ENCODE measurements around the gene RAB1B. TPM values are rescaled to one million over a fixed set of nuclear protein-coding genes. Genes with fewer than 3 reads are reported as not detected.

RAB1B gene
- total RNA-seq, 2 experiments from 2014 or later: 146 to 155 TPM

DNA sequence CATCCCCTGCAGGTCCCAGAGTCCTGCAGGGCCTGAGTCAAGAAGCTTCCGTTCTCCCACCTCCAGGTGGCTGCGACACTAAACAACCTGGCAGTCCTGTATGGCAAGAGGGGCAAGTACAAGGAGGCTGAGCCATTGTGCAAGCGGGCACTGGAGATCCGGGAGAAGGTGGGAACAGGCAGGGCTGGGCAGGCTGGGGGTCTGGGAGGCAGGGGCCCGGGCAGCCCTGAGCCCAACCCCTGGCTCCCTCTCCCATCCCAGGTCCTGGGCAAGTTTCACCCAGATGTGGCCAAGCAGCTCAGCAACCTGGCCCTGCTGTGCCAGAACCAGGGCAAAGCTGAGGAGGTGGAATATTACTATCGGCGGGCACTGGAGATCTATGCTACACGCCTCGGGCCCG lies 4.7 kb upstream of the RAB1B start:
- no peak for DNase-seq
- ATAC-seq: no peak
- H3K9me3 Mint-ChIP-seq (ENCODE audit: low read depth): no peaks in the 10 kb centered on the region
- peaks cover 21% of the 10 kb centered on the region for H3K4me1 Mint-ChIP-seq
- H3K36me3 Mint-ChIP-seq: peaks cover 16% of the 10 kb centered on the region
- CTCF ChIA-PET: interaction anchor here (0.5 to 3.8 kb wide), 3 partner anchors 17 to 348 kb away, joined by 3 to 13 read pairs (median 3); no protein-coding TSS in a partner anchor
- H3K27me3 Mint-ChIP-seq: no peaks in the 10 kb centered on the region
- H3K4me3 Mint-ChIP-seq: no peak overlapping the region
- no peak overlapping the region for H3K27ac Mint-ChIP-seq

DNA sequence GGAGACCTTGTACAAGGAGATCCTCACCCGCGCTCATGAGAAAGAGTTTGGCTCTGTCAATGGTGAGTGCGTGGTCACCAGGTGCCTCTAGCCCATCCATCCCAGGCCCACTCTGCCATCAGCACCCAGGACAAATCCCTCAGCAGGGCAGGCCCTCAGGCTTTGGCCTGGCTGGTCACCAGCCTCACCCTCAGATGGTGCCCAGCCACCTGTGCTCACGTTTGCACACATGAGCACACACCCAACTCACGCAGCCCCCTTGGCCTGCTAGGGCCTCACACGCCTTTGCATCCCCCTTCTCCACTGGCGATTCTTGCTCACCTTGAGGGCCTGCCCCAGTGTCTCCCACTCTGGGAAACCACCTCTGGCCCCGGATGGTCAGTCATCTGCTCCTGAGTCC lies 4.1 kb upstream of the RAB1B start:
- H3K27ac Mint-ChIP-seq: no peak overlapping the region
- peaks cover 16% of the 10 kb centered on the region for H3K36me3 Mint-ChIP-seq
- H3K9me3 Mint-ChIP-seq (ENCODE audit: low read depth): no peaks in the 10 kb centered on the region
- DNase-seq (no peak), ATAC-seq (no peak)
- no peak overlapping the region for H3K4me3 Mint-ChIP-seq
- H3K4me1 Mint-ChIP-seq: peaks cover 17% of the 10 kb centered on the region
- CTCF ChIA-PET: interaction anchor here (1.0 to 3.8 kb wide), 4 partner anchors 17 to 45 kb away, joined by 3 to 13 read pairs (median 3); no protein-coding TSS in a partner anchor
- no peaks in the 10 kb centered on the region for H3K27me3 Mint-ChIP-seq

DNA sequence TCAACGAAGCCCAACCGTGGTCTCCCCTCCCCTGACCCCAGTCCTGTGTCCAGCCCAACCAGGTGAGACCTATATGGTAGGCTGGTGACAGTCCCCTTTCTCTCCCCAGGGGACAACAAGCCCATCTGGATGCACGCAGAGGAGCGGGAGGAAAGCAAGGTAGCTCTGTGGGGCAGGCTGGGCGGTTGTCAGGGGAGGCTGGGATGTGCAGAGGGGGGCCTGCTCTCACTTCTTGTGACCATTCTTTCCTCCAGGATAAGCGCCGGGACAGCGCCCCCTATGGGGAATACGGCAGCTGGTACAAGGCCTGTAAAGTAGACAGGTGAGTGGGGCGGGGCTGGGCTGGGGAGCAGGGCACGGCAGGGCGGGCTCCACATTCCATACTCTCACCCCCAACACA lies 3.5 kb upstream of the RAB1B start:
- peaks cover 16% of the 10 kb centered on the region for H3K36me3 Mint-ChIP-seq
- no peak overlapping the region for H3K4me3 Mint-ChIP-seq
- no peaks in the 10 kb centered on the region for H3K27me3 Mint-ChIP-seq

DNA sequence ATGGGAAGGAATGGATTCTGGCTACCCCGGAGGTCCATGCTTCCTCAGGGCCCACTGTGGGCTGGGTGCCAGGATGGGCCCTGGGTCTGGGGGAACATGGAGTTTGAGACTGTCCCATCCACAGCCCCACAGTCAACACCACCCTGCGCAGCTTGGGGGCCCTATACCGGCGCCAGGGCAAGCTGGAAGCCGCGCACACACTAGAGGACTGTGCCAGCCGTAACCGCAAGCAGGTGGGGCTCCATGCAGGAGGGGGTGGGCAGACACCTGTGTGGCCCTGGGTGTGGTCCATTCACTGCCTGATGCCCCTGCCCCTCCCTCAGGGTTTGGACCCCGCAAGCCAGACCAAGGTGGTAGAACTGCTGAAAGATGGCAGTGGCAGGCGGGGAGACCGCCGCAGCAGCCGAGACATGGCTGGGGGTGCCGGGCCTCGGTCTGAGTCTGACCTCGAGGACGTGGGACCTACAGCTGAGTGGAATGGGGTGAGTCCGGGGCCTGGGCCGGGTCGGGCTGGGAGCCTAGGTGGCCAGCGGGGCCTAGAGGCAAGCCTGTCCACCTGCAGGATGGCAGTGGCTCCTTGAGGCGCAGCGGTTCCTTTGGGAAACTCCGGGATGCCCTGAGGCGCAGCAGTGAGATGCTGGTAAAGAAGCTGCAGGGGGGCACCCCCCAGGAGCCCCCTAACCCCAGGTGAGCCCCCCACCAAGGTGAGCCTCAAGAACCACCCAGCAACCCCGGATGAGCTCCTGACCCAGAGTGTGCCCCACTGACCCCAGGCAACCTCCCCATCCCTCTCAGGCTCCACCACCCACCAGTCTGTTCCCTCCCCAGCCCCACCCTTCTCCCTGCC lies 2.7 kb upstream of the RAB1B start:
- ATAC-seq (no peak), DNase-seq (no peak)
- H3K4me3 Mint-ChIP-seq: no peak overlapping the region
- H3K27ac Mint-ChIP-seq: no peak overlapping the region
- no peaks in the 10 kb centered on the region for H3K9me3 Mint-ChIP-seq (ENCODE audit: low read depth)
- H3K27me3 Mint-ChIP-seq: no peaks in the 10 kb centered on the region
- H3K4me1 Mint-ChIP-seq: peaks cover 27% of the 10 kb centered on the region
- CTCF ChIA-PET: interaction anchor here (0.6 to 3.8 kb wide), 5 partner anchors 15 to 45 kb away, joined by 3 to 13 read pairs (median 3); no protein-coding TSS in a partner anchor
- H3K36me3 Mint-ChIP-seq: peaks cover 17% of the 10 kb centered on the region

More for the DNA sequence above, 3.5 kb upstream of the RAB1B start:
- H3K27ac Mint-ChIP-seq: no peak overlapping the region
- ATAC-seq (no peak), DNase-seq (peak; percentile 65)
- H3K9me3 Mint-ChIP-seq (ENCODE audit: low read depth): no peaks in the 10 kb centered on the region
- peaks cover 18% of the 10 kb centered on the region for H3K4me1 Mint-ChIP-seq
- CTCF ChIA-PET: interaction anchor here (0.6 to 3.8 kb wide), 4 partner anchors 16 to 39 kb away, joined by 3 to 13 read pairs (median 3); no protein-coding TSS in a partner anchor

DNA sequence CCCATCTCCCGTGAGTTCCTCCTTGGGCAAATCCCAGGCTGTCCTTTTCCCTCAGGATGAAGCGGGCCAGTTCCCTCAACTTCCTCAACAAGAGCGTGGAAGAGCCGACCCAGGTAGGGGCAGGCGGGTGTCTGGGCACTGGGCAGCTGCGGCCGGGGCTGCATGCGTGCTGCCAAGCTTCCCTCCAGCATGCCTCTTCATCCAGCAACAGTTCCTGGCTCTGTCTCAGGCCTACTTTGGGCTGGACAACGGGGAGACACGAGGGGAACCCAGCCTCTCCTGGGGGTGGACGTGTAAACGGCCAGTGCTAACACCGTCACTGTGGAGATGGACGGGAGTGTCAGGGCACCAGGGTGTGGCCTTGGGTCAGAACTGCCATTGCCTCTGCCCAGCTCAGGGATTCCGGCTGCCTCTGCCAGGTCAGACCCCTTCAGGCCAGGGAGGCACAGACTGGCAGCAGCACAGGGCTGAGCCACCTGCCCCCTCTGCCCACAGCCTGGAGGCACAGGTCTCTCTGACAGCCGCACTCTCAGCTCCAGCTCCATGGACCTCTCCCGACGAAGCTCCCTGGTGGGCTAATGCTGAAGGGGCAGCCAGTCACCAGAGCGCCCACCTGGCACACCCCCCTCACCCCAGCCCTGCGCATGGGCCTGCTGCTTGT lies 1.9 kb upstream of the RAB1B start:
- H3K36me3 Mint-ChIP-seq: peaks cover 19% of the 10 kb centered on the region
- H3K27ac Mint-ChIP-seq: no peak overlapping the region
- H3K4me3 Mint-ChIP-seq: peak overlapping the region; percentile 91

DNA sequence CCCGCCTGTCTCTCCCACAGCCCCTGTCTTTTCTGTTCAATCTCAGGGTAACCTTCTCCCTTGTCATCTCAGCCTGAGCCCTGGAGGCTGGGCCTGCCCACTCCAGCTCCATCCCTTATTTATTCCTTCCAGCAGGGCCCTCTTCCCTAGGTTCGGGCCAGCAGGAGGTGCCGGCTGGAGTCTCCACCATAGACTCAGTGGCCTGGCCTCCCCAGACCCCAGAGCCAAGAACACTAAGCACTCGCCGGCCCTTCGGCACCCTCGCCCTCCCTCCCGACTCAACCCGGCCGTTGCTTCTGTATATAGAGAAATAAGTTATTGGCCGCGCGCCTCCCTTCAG lies 1.4 kb upstream of the RAB1B start:
- H3K36me3 Mint-ChIP-seq: peaks cover 23% of the 10 kb centered on the region
- peak overlapping the region; percentile 91 for H3K4me3 Mint-ChIP-seq
- CTCF ChIA-PET: interaction anchor here (1.5 to 7.2 kb wide), 2 partner anchors 15 to 44 kb away, joined by 6 to 85 read pairs; no protein-coding TSS in a partner anchor
- peaks cover 36% of the 10 kb centered on the region for H3K4me1 Mint-ChIP-seq
- H3K9me3 Mint-ChIP-seq (ENCODE audit: low read depth): no peaks in the 10 kb centered on the region
- H3K27me3 Mint-ChIP-seq: no peaks in the 10 kb centered on the region
- H3K27ac Mint-ChIP-seq: peak overlapping the region; percentile 54
- ATAC-seq: no peak
- no peak for DNase-seq

More for the DNA sequence above, 1.9 kb upstream of the RAB1B start:
- DNase-seq: no peak
- H3K4me1 Mint-ChIP-seq: peaks cover 31% of the 10 kb centered on the region
- H3K9me3 Mint-ChIP-seq (ENCODE audit: low read depth): no peaks in the 10 kb centered on the region
- H3K27me3 Mint-ChIP-seq: no peaks in the 10 kb centered on the region
- CTCF ChIA-PET: interaction anchor here (0.9 to 1.5 kb wide), 2 partner anchors 43 to 46 kb away, joined by 3 to 6 read pairs; no protein-coding TSS in a partner anchor
- ATAC-seq: no peak

DNA sequence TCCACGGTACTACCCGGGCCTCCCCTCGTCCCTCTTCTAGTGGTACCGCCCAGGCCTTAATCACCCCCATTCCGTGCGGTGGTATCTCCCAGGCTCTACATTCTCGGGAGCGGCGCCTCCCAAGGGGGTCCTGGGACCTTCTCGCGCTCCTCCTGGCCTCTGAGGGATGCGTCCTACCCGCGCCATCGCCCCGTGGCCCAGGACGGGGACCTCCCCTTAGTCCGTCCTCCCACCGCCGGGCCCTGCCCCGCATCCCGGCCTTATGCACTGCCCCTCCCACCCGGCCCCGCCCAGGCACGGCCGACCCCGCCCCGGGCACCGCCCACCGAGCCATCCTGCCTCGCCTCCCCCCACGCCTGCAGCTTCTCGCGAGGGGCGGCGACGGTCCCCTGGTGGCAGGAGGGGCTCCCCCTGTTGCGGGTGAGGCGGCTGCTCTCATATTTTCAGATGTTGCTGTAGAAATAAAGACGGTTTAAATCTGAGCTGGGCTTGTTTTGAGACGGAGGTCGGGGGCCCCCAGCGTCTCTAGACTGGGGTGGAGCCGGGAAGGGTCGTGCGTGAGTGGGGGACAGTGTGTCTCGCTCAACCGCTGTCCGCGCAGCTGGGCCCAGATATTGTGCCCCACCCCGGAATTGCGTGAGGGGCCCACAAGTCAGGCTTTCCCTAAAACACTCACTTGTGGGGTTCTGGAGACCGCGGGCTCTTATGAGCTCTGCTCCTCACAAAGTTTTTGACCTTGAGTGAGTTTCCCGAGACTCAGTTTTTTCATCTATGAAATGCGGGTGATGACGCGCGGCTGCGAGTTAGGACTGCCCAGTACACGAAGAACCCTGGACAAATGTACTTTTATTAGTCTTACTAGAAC lies 828 bp upstream of the RAB1B start:
- peaks cover 42% of the 10 kb centered on the region for H3K4me1 Mint-ChIP-seq

DNA sequence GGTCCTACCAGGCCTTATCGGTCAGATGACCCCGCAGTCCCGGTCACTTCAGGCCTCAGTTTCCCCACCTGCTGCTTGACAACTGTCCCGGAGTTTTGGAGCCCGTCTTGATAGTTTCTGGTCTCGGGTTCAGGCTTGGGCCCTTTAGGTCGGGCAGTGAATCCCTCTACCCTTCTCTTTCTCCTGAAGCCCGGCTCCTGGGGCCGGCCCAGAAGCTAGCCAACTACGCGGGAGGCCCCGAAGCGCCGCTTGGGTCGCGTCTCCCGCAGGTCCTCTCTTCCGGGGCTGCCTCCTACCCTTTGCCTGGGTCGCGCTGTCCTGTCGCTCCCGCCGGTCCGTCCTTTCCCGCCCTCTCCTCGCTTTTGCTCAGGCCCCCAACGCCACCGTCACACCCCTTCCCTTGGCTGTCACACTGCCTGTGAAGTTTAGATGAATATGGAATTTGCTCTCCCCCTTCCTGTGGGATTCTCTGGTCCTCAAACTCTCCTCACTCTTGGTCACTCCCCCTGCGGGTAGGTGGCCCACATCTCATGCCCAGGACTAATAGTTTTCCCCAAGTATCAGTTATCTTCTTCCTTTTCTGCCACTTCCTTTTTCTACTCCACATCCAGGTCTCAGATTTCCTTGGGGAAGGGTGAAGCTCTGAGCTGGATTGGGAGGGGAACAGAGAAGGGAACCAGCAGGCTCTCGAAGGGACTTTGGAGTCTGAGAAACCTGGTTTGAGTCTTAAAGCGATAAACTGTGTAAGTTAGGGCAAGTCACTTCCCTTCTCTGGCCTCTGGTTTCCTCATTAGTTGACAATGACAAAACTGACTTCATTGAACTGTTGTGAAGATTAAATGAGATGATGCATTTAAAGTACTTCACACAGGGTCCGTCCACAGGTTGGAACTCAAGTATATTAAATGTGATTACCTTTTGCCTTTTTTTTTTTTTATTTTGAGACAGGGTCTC lies 790 bp downstream of the RAB1B start:
- peak overlapping the region; percentile 91 for H3K4me3 Mint-ChIP-seq
- CTCF ChIA-PET: interaction anchor here (1.3 to 7.2 kb wide), 4 partner anchors 13 to 120 kb away, joined by 3 to 85 read pairs (median 10); no protein-coding TSS in a partner anchor
- peaks cover 38% of the 10 kb centered on the region for H3K36me3 Mint-ChIP-seq
- no peak for ATAC-seq
- H3K4me1 Mint-ChIP-seq: peaks cover 51% of the 10 kb centered on the region
- no peak for DNase-seq
- no peaks in the 10 kb centered on the region for H3K27me3 Mint-ChIP-seq
- H3K27ac Mint-ChIP-seq: peak overlapping the region; percentile 91
- no peaks in the 10 kb centered on the region for H3K9me3 Mint-ChIP-seq (ENCODE audit: low read depth)

More for the DNA sequence above, 828 bp upstream of the RAB1B start:
- CTCF ChIA-PET: interaction anchor here (0.6 to 7.2 kb wide), 6 partner anchors 14 to 122 kb away, joined by 3 to 85 read pairs (median 5); no protein-coding TSS in a partner anchor
- H3K27me3 Mint-ChIP-seq: no peaks in the 10 kb centered on the region
- H3K9me3 Mint-ChIP-seq (ENCODE audit: low read depth): no peaks in the 10 kb centered on the region
- ATAC-seq (peak; percentile 63), DNase-seq (peak; percentile 92)
- peak overlapping the region; percentile 91 for H3K4me3 Mint-ChIP-seq
- peaks cover 27% of the 10 kb centered on the region for H3K36me3 Mint-ChIP-seq
- H3K27ac Mint-ChIP-seq: peak overlapping the region; percentile 91

DNA sequence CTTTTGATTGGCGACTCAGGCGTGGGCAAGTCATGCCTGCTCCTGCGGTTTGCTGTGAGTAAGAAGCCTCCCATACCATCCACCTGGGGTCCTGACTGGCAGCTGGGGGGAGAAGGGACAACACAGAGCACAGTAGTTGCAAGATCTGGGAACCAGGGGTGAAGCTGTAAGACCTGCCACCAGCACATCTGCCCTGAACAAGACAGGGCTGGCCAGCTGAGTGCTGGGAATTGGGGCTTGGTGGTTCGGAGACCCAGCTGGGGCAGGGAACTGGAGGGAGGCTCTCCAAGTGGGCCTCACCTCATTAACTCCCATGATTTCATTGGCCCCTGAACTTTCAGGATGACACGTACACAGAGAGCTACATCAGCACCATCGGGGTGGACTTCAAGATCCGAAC lies 3.4 kb downstream of the RAB1B start:
- Mint-ChIP-seq H3K27ac (peak overlapping the region; percentile 79), H3K4me1 (peaks cover 51% of the 10 kb centered on the region), H3K4me3 (no peak overlapping the region), H3K36me3 (peaks cover 40% of the 10 kb centered on the region), H3K27me3 (no peaks in the 10 kb centered on the region), H3K9me3 (ENCODE audit: low read depth) (no peaks in the 10 kb centered on the region)
- CTCF ChIA-PET: interaction anchor here (1.2 to 7.2 kb wide), 8 partner anchors 10 to 115 kb away, joined by 3 to 85 read pairs (median 4); partner anchors contain the start of gene YIF1A
- ATAC-seq (no peak), DNase-seq (no peak)

DNA sequence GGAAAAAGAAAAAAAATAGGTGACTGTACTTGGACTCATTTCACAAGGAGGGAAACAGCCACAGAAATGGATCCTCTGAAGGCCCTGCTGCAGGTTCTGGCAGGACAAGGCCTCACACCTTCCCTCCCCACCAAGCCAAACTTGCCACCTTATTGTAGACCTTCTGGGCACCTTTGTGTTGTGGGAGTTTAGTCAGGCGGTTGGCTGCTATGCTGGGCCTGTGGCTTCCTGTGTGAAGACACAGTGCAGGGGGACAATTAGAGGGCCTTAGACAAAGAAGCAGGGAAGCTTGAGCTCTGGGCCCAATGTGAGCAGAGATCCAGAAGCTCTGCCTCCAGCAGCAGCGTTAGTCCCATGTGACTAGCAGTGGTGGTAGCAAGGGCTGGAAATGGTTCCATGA lies 4.2 kb downstream of the RAB1B start:
- no peak for ATAC-seq
- CTCF ChIA-PET: interaction anchor here (1.0 to 7.2 kb wide), 10 partner anchors 9 to 250 kb away, joined by 3 to 85 read pairs (median 4); no protein-coding TSS in a partner anchor
- Mint-ChIP-seq H3K36me3 (peaks cover 42% of the 10 kb centered on the region), H3K4me1 (peaks cover 53% of the 10 kb centered on the region), H3K9me3 (ENCODE audit: low read depth) (no peaks in the 10 kb centered on the region), H3K27me3 (no peaks in the 10 kb centered on the region), H3K27ac (peak overlapping the region; percentile 79), H3K4me3 (no peak overlapping the region)
- DNase-seq: peak; percentile 64

DNA sequence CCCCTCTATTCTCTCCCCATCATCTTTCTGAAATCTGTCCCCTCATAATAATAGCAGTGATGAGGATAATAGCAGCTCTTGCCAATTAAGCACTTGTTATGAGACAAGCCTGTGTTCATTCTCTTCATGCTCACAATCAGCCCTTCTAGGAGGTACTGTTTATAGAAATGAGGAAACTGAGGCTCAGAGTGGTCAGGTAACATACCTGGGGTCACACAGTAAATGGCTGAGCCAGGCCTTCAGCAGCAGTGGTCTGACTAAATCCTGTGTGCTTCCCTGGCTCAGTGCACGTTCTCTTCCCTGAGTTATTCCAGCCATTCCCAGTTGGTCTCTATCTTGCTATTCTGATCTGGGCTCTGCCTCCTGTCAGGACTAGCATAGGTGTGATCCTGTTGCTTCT lies 5.8 kb downstream of the RAB1B start:
- CTCF ChIA-PET: interaction anchor here (2.7 to 7.2 kb wide), 2 partner anchors 8 to 51 kb away, joined by 13 to 85 read pairs; no protein-coding TSS in a partner anchor
- Mint-ChIP-seq H3K9me3 (ENCODE audit: low read depth) (no peaks in the 10 kb centered on the region), H3K27ac (no peak overlapping the region), H3K4me1 (peaks cover 51% of the 10 kb centered on the region), H3K36me3 (peaks cover 40% of the 10 kb centered on the region), H3K4me3 (no peak overlapping the region), H3K27me3 (peaks cover 3% of the 10 kb centered on the region)
- DNase-seq (no peak), ATAC-seq (no peak)

DNA sequence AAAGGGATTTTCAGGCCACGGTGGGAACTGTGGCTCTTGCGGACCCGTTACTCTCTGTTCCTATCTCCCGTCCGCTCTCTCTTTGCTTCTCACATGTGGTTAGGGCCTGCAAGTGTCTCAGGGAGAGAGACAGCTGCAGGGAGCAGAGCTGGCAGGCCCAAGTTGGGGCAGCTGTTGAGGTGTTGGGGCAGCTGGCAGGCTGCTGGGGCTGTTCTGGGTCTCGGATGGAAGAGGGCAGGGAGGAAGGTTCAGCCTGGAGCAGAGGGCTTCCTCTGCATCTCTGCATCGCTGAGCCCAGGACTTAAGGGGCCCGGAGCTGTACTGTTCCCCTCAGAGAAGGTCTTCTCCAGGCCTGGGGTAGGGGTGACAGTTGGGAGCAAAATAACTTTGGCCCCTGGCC lies 7.0 kb downstream of the RAB1B start:
- CTCF ChIA-PET: no interaction called here
- H3K36me3 Mint-ChIP-seq: peaks cover 34% of the 10 kb centered on the region
- H3K4me3 Mint-ChIP-seq: no peak overlapping the region
- no peaks in the 10 kb centered on the region for H3K9me3 Mint-ChIP-seq (ENCODE audit: low read depth)
- DNase-seq: no peak
- ATAC-seq: no peak
- peaks cover 39% of the 10 kb centered on the region for H3K4me1 Mint-ChIP-seq
- H3K27me3 Mint-ChIP-seq: peaks cover 3% of the 10 kb centered on the region
- no peak overlapping the region for H3K27ac Mint-ChIP-seq

Measured in activated CD8-positive, alpha-beta memory T cell treated with anti-CD3 and anti-CD28 coated beads, Interleukin-2, amount 10 ng/mL, durations not matched to agents 7 days and 5 days (primary cell).